Trophoblast cell (in vitro differentiated cells and primary cell): ENCODE data around the gene CORO2A.

Source experiments
- DNase-seq, 2 donors: peaks; one replicate each; pipeline ENCODE4 v3.0.0-alpha.2; 2016
- H2AFZ ChIP-seq: 2 replicates; pipeline ENCODE4 v1.6.1; 2013; ENCODE audit warnings: low read length, moderate library complexity, mild to moderate bottlenecking; ENCODE audit not compliant: insufficient read depth, poor library complexity
- H2AK5ac ChIP-seq: 2 replicates; pipeline ENCODE4 v1.6.1; 2013; ENCODE audit warnings: mild to moderate bottlenecking, low read length
- H2BK120ac ChIP-seq: 2 replicates; pipeline ENCODE4 v1.6.1; 2013; ENCODE audit warnings: low read length, mild to moderate bottlenecking, moderate library complexity; ENCODE audit not compliant: insufficient read depth, poor library complexity
- H2BK12ac ChIP-seq: 2 replicates; pipeline ENCODE4 v1.6.1; 2013; ENCODE audit warnings: mild to moderate bottlenecking, low read length, moderate library complexity
- H2BK5ac ChIP-seq: 2 replicates; pipeline ENCODE4 v1.6.1; 2013; ENCODE audit warnings: low read length, low read depth, moderate library complexity, mild to moderate bottlenecking; ENCODE audit not compliant: poor library complexity
- H3K14ac ChIP-seq: 2 replicates; pipeline ENCODE4 v1.6.1; 2013; ENCODE audit warnings: mild to moderate bottlenecking, low read length
- H3K18ac ChIP-seq: 2 replicates; pipeline ENCODE4 v1.6.1; 2013; ENCODE audit warnings: mild to moderate bottlenecking, low read length
- H3K23ac ChIP-seq: 2 replicates; pipeline ENCODE4 v1.6.1; 2013; ENCODE audit warnings: low read length
- H3K27ac ChIP-seq: 2 replicates; pipeline ENCODE4 v1.5.1; 2013; ENCODE audit warnings: low read depth, mild to moderate bottlenecking, inconsistent platforms, low read length, moderate library complexity
- H3K27me3 ChIP-seq: 2 replicates; pipeline ENCODE4 v1.6.1; 2013; ENCODE audit warnings: inconsistent platforms, mild to moderate bottlenecking, low read length, moderate library complexity; ENCODE audit not compliant: insufficient read depth
- H3K36me3 ChIP-seq, 2 experiments: 1 replicate in 1 of 2; 2 replicates in 1 of 2; pipeline ENCODE4 v1.6.1; 2013; ENCODE audit warnings: low read length in 2 of 2, mild to moderate bottlenecking in 2 of 2, moderate library complexity in 1 of 2; ENCODE audit not compliant: insufficient read depth in 2 of 2, control insufficient read depth in 1 of 2
- H3K4ac ChIP-seq: 2 replicates; pipeline ENCODE4 v1.6.1; 2013; ENCODE audit warnings: low read depth, mild to moderate bottlenecking, low read length, moderate library complexity
- H3K4me1 ChIP-seq, 2 experiments: 1 replicate in 1 of 2; 2 replicates in 1 of 2; pipeline ENCODE4 v1.6.1; 2013; ENCODE audit warnings: low read length in 2 of 2, mild to moderate bottlenecking in 2 of 2, moderate library complexity in 1 of 2; ENCODE audit not compliant: insufficient read depth in 2 of 2, control insufficient read depth in 1 of 2
- H3K4me2 ChIP-seq: 2 replicates; pipeline ENCODE4 v1.6.1; 2013; ENCODE audit warnings: inconsistent platforms, mild to moderate bottlenecking, low read length, moderate library complexity
- H3K4me3 ChIP-seq: 2 replicates; pipeline ENCODE4 v1.5.1; 2013; ENCODE audit warnings: mild to moderate bottlenecking, low read depth, low read length, inconsistent platforms
- H3K79me1 ChIP-seq: one replicate; pipeline ENCODE4 v1.6.1; 2013; ENCODE audit warnings: low read length
- H3K79me2 ChIP-seq: 2 replicates; pipeline ENCODE4 v1.6.1; 2013; ENCODE audit warnings: low read length, mild to moderate bottlenecking; ENCODE audit not compliant: control insufficient read depth, insufficient read depth, poor library complexity
- H3K9ac ChIP-seq: 2 replicates; pipeline ENCODE4 v1.6.1; 2013; ENCODE audit warnings: mild to moderate bottlenecking, low read length
- H3K9me3 ChIP-seq: 2 replicates; pipeline ENCODE4 v1.6.1; 2013; ENCODE audit warnings: low read depth, mild to moderate bottlenecking, control low read depth, inconsistent platforms, low read length; ENCODE audit not compliant: insufficient read depth
- H4K12ac ChIP-seq: 2 replicates; pipeline ENCODE4 v1.6.1; 2013; ENCODE audit warnings: low read depth, mild to moderate bottlenecking, low read length, moderate library complexity
- H4K8ac ChIP-seq: 2 replicates; pipeline ENCODE4 v1.6.1; 2013; ENCODE audit warnings: low read depth, mild to moderate bottlenecking, low read length, moderate library complexity
- H4K91ac ChIP-seq: one replicate; pipeline ENCODE4 v1.6.1; 2013; ENCODE audit warnings: low read depth, mild to moderate bottlenecking, low read length, moderate library complexity
- WGBS: extraction: QIAGEN DNeasy Blood & Tissue Kit; methylation state at CpG from one replicate; pipeline ENCODE4 v1.1.7; 2013; ENCODE audit warnings: missing lambda C conversion rate; ENCODE audit not compliant: insufficient read length, insufficient coverage; ENCODE audit errors: extremely low coverage; 5-methylcytosine and 5-hydroxymethylcytosine counted together

The CORO2A gene

DNA sequence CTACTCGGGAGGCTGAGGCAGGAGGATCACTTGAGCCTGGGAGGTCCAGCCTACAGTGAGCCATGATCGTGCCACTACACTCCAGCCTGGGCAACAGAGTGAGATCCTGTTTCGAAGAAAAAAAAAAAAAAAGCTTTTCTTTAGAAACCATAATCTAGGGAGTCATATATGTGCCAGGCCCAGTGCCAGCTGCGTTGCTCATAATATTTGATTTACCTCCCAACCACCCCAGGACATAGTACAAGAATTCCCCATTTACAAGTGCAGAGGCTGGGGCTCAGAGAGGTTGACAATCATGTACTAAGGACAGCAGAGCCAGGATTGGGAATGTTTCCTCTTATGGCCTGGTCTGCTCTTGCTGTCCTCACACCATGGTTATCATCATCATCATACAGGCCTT is 48.4 kb downstream of the CORO2A start:
- Histone ChIP-seq H3K4me1 (peaks cover 6 to 16% of the 10 kb centered on the region in 2 experiments), H4K8ac (no peak overlapping the region), H3K23ac (no peak overlapping the region), H3K18ac (no peak overlapping the region), H2BK120ac (no peak overlapping the region), H3K14ac (no peak overlapping the region), H3K9ac (no peak overlapping the region), H3K79me2 (no peaks in the 10 kb centered on the region), H3K4me3 (no peak overlapping the region), H3K4ac (no peak overlapping the region), H2BK12ac (no peak overlapping the region), H3K9me3 (no peaks in the 10 kb centered on the region), H3K27me3 (no peaks in the 10 kb centered on the region), H3K36me3 (peaks cover 11 to 28% of the 10 kb centered on the region in 2 experiments), H2BK5ac (no peak overlapping the region), H3K27ac (no peak overlapping the region), H4K91ac (no peak overlapping the region), H4K12ac (no peak overlapping the region), H3K79me1 (peaks cover 2% of the 10 kb centered on the region), H3K4me2 (no peak overlapping the region), H2AK5ac (no peak overlapping the region), H2AFZ (no peak overlapping the region)
- no peak for DNase-seq
- WGBS: no CpG with 5 or more reads among the region's 4 CpGs

DNA sequence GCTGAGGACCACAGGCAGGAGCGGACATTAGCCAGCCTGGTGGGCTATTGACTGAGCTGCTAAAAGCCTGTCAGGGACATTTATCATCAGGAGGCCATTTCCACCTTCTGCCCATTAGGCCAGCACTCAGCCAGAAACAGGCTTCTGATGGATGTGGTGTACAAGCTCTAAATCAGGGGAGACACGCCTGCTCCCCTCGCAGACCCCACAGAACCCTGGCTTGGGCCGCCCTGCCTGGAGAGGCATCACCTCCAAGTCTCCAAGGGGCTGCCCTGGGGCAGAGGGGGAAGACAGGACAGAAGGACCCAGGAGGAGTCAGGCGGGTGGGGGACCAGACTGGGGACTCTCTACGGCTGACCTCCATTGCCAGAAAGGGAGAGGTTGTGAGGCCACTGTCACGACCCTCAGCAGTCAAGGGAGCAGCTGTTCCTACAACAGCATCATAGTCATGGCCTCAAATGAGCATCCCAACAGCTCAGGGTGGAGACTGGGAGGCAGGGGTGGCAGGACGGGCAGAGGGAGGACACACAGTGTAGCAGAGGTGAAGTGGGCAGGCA is 49.4 kb downstream of the CORO2A start:
- no peak overlapping the region for H3K4me2 ChIP-seq
- no peak overlapping the region for H3K27ac ChIP-seq
- no peak overlapping the region for H3K14ac ChIP-seq
- H3K79me2 ChIP-seq: no peaks in the 10 kb centered on the region
- H3K9ac ChIP-seq: no peak overlapping the region
- no peak overlapping the region for H2BK12ac ChIP-seq
- H4K12ac ChIP-seq: no peak overlapping the region
- H2AK5ac ChIP-seq: no peak overlapping the region
- WGBS: no CpG with 5 or more reads among the region's 8 CpGs
- H3K18ac ChIP-seq: peak overlapping the region; percentile 14
- no peak overlapping the region for H3K23ac ChIP-seq
- peaks cover 2% of the 10 kb centered on the region for H3K79me1 ChIP-seq
- H4K91ac ChIP-seq: no peak overlapping the region
- no peak overlapping the region for H3K4me3 ChIP-seq
- no peak overlapping the region for H2AFZ ChIP-seq
- H3K9me3 ChIP-seq: no peaks in the 10 kb centered on the region
- H3K27me3 ChIP-seq: no peaks in the 10 kb centered on the region
- H2BK5ac ChIP-seq: no peak overlapping the region
- no peak overlapping the region for H4K8ac ChIP-seq
- no peak overlapping the region for H2BK120ac ChIP-seq
- H3K36me3 ChIP-seq: peaks cover 13 to 30% of the 10 kb centered on the region in 2 experiments
- no peak overlapping the region for H3K4ac ChIP-seq
- no peak for DNase-seq
- H3K4me1 ChIP-seq: peaks cover 6 to 16% of the 10 kb centered on the region in 2 experiments

DNA sequence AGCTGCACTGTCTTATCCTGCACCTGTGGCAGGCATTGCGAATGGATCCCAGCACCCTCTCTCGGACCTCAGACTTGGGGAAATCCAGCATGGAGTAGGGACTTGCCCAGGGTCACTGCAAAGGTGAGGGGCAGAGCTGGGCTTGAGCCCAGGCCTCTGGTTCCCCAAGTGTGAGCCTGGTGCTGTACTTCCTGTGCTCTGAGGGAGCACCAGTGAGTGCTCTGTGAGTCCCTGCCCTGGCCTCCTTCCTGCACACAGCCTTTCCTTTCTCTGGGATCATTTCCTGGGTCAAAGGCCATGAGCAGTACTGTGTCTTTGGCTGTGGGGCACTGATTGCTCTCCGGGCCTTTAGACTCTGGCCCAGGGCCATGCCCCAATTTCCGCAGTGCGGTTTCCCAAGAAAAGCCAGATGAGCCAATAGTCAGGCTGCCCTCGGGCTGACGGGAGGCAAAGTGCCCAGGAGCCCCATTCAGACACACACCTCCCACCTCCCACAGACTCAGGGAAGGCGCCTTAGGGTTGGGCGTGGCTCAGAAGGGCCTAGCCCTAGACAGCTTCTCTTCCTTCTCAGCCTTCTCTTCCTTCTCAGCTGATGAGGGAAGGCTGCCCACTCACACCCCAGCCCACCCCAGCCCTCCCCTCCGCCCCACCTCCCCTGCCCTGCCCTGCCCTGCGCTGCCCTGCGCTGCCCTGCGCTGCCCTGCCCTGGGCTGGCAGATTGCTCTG is 50.1 kb downstream of the CORO2A start:
- Histone ChIP-seq H3K79me1 (peaks cover 2% of the 10 kb centered on the region), H3K14ac (no peak overlapping the region), H4K91ac (no peak overlapping the region), H4K12ac (no peak overlapping the region), H3K9me3 (no peaks in the 10 kb centered on the region), H3K4me3 (no peak overlapping the region), H3K18ac (no peak overlapping the region), H2AFZ (no peak overlapping the region), H3K4me1 (peaks cover 6 to 16% of the 10 kb centered on the region in 2 experiments), H3K79me2 (no peaks in the 10 kb centered on the region), H3K27ac (no peak overlapping the region), H2BK12ac (no peak overlapping the region), H3K27me3 (no peaks in the 10 kb centered on the region), H3K4ac (no peak overlapping the region), H3K36me3 (peaks cover 16 to 36% of the 10 kb centered on the region in 2 experiments), H2BK120ac (no peak overlapping the region), H2AK5ac (no peak overlapping the region), H3K23ac (no peak overlapping the region), H2BK5ac (no peak overlapping the region), H4K8ac (no peak overlapping the region), H3K4me2 (no peak overlapping the region), H3K9ac (no peak overlapping the region)
- DNase-seq: peak; percentile 29 to 69
- WGBS: no CpG with 5 or more reads among the region's 13 CpGs

DNA sequence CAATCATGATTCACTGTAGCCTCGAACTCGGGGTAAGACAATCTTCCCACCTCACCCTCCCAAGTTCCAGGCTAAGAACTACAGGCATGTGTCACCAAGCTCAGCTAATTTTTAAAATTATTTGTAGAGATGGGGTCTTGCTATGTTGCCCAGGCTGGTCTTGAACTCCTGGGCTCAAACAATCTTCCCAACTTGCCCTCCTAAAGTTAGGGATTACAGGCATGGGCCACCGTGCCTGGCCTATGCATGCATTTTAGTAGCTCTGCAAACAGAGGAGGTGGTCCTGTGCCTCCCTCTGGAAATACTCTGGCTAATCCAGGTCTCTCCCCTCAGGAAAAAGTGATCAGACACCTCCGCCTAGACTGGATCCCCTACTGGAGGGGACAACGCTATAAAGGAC is 51.9 kb downstream of the CORO2A start:
- H3K18ac ChIP-seq: no peak overlapping the region
- no peak overlapping the region for H4K91ac ChIP-seq
- H3K27ac ChIP-seq: no peak overlapping the region
- H3K27me3 ChIP-seq: no peaks in the 10 kb centered on the region
- DNase-seq: no peak
- H3K23ac ChIP-seq: no peak overlapping the region
- no peak overlapping the region for H3K9ac ChIP-seq
- peaks cover 2 to 5% of the 10 kb centered on the region in 2 experiments for H3K4me1 ChIP-seq
- no peak overlapping the region for H2BK5ac ChIP-seq
- H3K4me2 ChIP-seq: no peak overlapping the region
- H3K79me2 ChIP-seq: no peaks in the 10 kb centered on the region
- H4K8ac ChIP-seq: no peak overlapping the region
- H3K79me1 ChIP-seq: peaks cover 2% of the 10 kb centered on the region
- no peak overlapping the region for H2BK120ac ChIP-seq
- H3K36me3 ChIP-seq: peaks cover 23 to 46% of the 10 kb centered on the region in 2 experiments
- WGBS: no CpG with 5 or more reads among the region's 5 CpGs
- no peak overlapping the region for H3K4ac ChIP-seq
- no peak overlapping the region for H2AFZ ChIP-seq
- no peaks in the 10 kb centered on the region for H3K9me3 ChIP-seq
- no peak overlapping the region for H4K12ac ChIP-seq
- H2AK5ac ChIP-seq: no peak overlapping the region
- H3K14ac ChIP-seq: no peak overlapping the region
- no peak overlapping the region for H2BK12ac ChIP-seq
- no peak overlapping the region for H3K4me3 ChIP-seq
